ENCODE data around the gene RNMT. TPM values are rescaled to one million over a fixed set of nuclear protein-coding genes. Genes with fewer than 3 reads are reported as not detected.
"Not testable (repeated sequence)": the region's sequence is repeated elsewhere in the genome, so short reads cannot be mapped to it uniquely, and the experiment has no call there.

Gene RNMT
- total and polyA plus RNA-seq, 8 donors, result 5.3 to 16.0 (median 13.4) TPM

GRCh38 chr18:13688191-13689136, 38.0 kb upstream of the RNMT start:
- Histone ChIP-seq H3K27me3 (no peaks in the 10 kb centered on the region), H3K36me3 (no peaks in the 10 kb centered on the region), H3K4me3 (no peak overlapping the region), H3K4me1 (no peaks in the 10 kb centered on the region), H3K27ac (no peak overlapping the region), H3K9me3 (no peaks in the 10 kb centered on the region)
- TF ChIP-seq CTCF (IDR thresholded peaks at IDR 0.05), result no peak
- ATAC-seq (no peak), DNase-seq (no peak), FAIRE-seq (no peak)
- 90 to 94% methylated on average over 21 of the region's 21 CpGs for WGBS, 2 donors
- intact Hi-C loops (cut with DNase I), result no loop called here

GRCh38 chr18:13690060-13690459, 36.4 kb upstream of the RNMT start:
- 93 to 95% methylated on average over 9 of the region's 9 CpGs for WGBS, 2 donors
- H3K27me3 ChIP-seq; H3K36me3 ChIP-seq; DNase-seq; H3K27ac ChIP-seq; H3K4me3 ChIP-seq; ATAC-seq; FAIRE-seq; intact Hi-C loops (cut with DNase I); H3K9me3 ChIP-seq; H3K4me1 ChIP-seq: not testable (repeated sequence)

GRCh38 chr18:13695337-13695736, 31.1 kb upstream of the RNMT start:
- 90 to 92% methylated on average over 5 of the region's 5 CpGs for WGBS, 2 donors
- H3K9me3 ChIP-seq; H3K27me3 ChIP-seq; H3K36me3 ChIP-seq; FAIRE-seq; DNase-seq; intact Hi-C loops (cut with DNase I); H3K4me3 ChIP-seq; H3K4me1 ChIP-seq; ATAC-seq; H3K27ac ChIP-seq: not testable (repeated sequence)

- intact Hi-C loops (cut with DNase I), result no loop called here
- TF ChIP-seq CTCF (IDR thresholded peaks at IDR 0.05), result no peak
- Histone ChIP-seq H3K9me3 (no peaks in the 10 kb centered on the region), H3K27ac (no peak overlapping the region), H3K27me3 (no peaks in the 10 kb centered on the region), H3K4me3 (no peak overlapping the region), H3K36me3 (no peaks in the 10 kb centered on the region), H3K4me1 (no peaks in the 10 kb centered on the region)
- DNase-seq, result no peak
- no peak for ATAC-seq
- FAIRE-seq, result no peak
- WGBS, 2 donors, result 91 to 95% methylated on average over 3 of the region's 3 CpGs
Measured at GRCh38 chr18:13696961-13697360, 29.5 kb upstream of the RNMT start.

- Histone ChIP-seq H3K36me3 (no peaks in the 10 kb centered on the region), H3K27me3 (no peaks in the 10 kb centered on the region), H3K27ac (no peak overlapping the region), H3K9me3 (no peaks in the 10 kb centered on the region), H3K4me1 (no peaks in the 10 kb centered on the region), H3K4me3 (no peak overlapping the region)
- 96 to 100% methylated on average over 1 of the region's 1 CpG for WGBS, 2 donors
- no peak for TF ChIP-seq CTCF (IDR thresholded peaks at IDR 0.05)
- no peak for FAIRE-seq
- intact Hi-C loops (cut with DNase I), result no loop called here
- DNase-seq, result no peak
- no peak for ATAC-seq
Measured at GRCh38 chr18:13700153-13700552, 26.3 kb upstream of the RNMT start.

- ATAC-seq, result no peak
- no peak for FAIRE-seq
- H3K4me3 ChIP-seq, result no peak overlapping the region
- 92 to 93% methylated on average over 1 of the region's 1 CpG for WGBS, 2 donors
- intact Hi-C loops (cut with DNase I), result no loop called here
- H3K27ac ChIP-seq, result no peak overlapping the region
- TF ChIP-seq CTCF (IDR thresholded peaks at IDR 0.05), result no peak
- no peak for DNase-seq
- H3K9me3 ChIP-seq, result no peaks in the 10 kb centered on the region
- no peaks in the 10 kb centered on the region for H3K36me3 ChIP-seq
- H3K4me1 ChIP-seq, result no peaks in the 10 kb centered on the region
- H3K27me3 ChIP-seq, result no peaks in the 10 kb centered on the region
Measured at GRCh38 chr18:13703899-13704298, 22.6 kb upstream of the RNMT start.

Measured in pancreas (tissue), 10 donors.